ENCODE data around the gene ASIC4. TPM values are rescaled to one million over a fixed set of nuclear protein-coding genes. Genes with fewer than 3 reads are reported as not detected.
A peak's percentile ranks its signal among the peaks of the same experiment; 100 is the strongest.

The ASIC4 gene
- total and polyA plus RNA-seq, 2 of the 13 experiments (the other 11 are each of a cell fraction or from before 2014, with no cell fraction given), result 0.03 TPM; not detected in 1

GRCh38 chr2:219498280-219499057 lies 15.8 kb upstream of the ASIC4 start, which contains the start of gene GMPPA (continued):
- peak; percentile 64; the same call in 1 of the 2 replicates for TF ChIP-seq ZNF710 (CRISPR knock-in tag; IDR thresholded peaks at IDR 0.05; ENCODE audit: borderline replicate concordance)
- peak; percentile 83 for TF ChIP-seq ELF3 (CRISPR knock-in tag; IDR thresholded peaks at IDR 0.05)
- 0 out of 2 replicates have a peak, but pooled peaks have one; percentile 0 for TF ChIP-seq MAFF (IDR thresholded peaks at IDR 0.05; ENCODE audit: low read depth, low read length)
- no peak; the same call in 1 of the 2 replicates for TF ChIP-seq ZFP36L2 (CRISPR knock-in tag; IDR thresholded peaks at IDR 0.05)
- no peak for TF ChIP-seq ZBTB33 (CRISPR knock-in tag; IDR thresholded peaks at IDR 0.05)
- no peak; the same call in 1 of the 2 replicates for TF ChIP-seq ZFP1 (CRISPR knock-in tag; IDR thresholded peaks at IDR 0.05)
- peak; percentile 89 for TF ChIP-seq PTBP1 (IDR thresholded peaks at IDR 0.05; ENCODE audit: low read depth, low read length, poor library complexity, severe bottlenecking)
- TF ChIP-seq ZNF280D (CRISPR knock-in tag; IDR thresholded peaks at IDR 0.05), result peak; percentile 88
- TF ChIP-seq RAD51 (IDR thresholded peaks at IDR 0.05; ENCODE audit: borderline replicate concordance), result peak; percentile 22; the same call in 1 of the 2 replicates
- TF ChIP-seq ZFX (CRISPR knock-in tag; IDR thresholded peaks at IDR 0.05; ENCODE audit: low read depth), result peak; percentile 81
- peak; percentile 74 for TF ChIP-seq FOXC1 (CRISPR knock-in tag; IDR thresholded peaks at IDR 0.05; ENCODE audit: borderline replicate concordance)
- TF ChIP-seq SMYD3 (CRISPR knock-in tag; IDR thresholded peaks at IDR 0.05), result no peak
- peak; percentile 67 for TF ChIP-seq MNT (IDR thresholded peaks at IDR 0.05)
- TF ChIP-seq SNAI1 (CRISPR knock-in tag; IDR thresholded peaks at IDR 0.05; ENCODE audit: borderline replicate concordance), result peak; percentile 47; the same call in 1 of the 2 replicates
- TF ChIP-seq RXRB (CRISPR knock-in tag; IDR thresholded peaks at IDR 0.05; ENCODE audit: borderline replicate concordance), result peak; percentile 95
- TF ChIP-seq ZNF276 (CRISPR knock-in tag; IDR thresholded peaks at IDR 0.05; ENCODE audit: low read depth), result 0 out of 2 replicates have a peak, but pooled peaks have one; percentile 23
- peak; percentile 66; the same call in 1 of the 2 replicates for TF ChIP-seq ZNF367 (CRISPR knock-in tag; IDR thresholded peaks at IDR 0.05; ENCODE audit: borderline replicate concordance)
- peak; percentile 14; the same call in 1 of the 2 replicates for TF ChIP-seq KDM4B (CRISPR knock-in tag; IDR thresholded peaks at IDR 0.05)

Data from HepG2 (cell line).